Activated CD8-positive, alpha-beta T cell treated with anti-CD3 and anti-CD28 coated beads for 36 hours (primary cell): ENCODE data around the gene FGD1. TPM values are rescaled to one million over a fixed set of nuclear protein-coding genes. Genes with fewer than 3 reads are reported as not detected.
"Not testable (repeated sequence)": the region's sequence is repeated elsewhere in the genome, so short reads cannot be mapped to it uniquely, and the experiment has no call there.

ENCODE experiments used
- ATAC-seq: fragments of 200-7000 bp; cut with Tn5 transposase; one replicate; pipeline ENCODE4 v1.10.0; 2021; ENCODE audit warnings: mild to moderate bottlenecking, moderate library complexity
- CTCF ChIA-PET: fragments of 350-600 bp; sonication (Branson Sonifier 250); formaldehyde crosslinking; loops from one replicate; lab custom pipeline; 2021; ENCODE audit warnings: antibody characterized with exemption; lab: Charles Lee
- POLR2A ChIA-PET: fragments of 350-600 bp; sonication (Branson Sonifier 250); formaldehyde crosslinking; loops from one replicate; lab custom pipeline; 2021; ENCODE audit warnings: antibody characterized with exemption; lab: Charles Lee
- DNase-seq: peaks from one replicate; pipeline ENCODE4 v3.0.0-alpha.2; 2020
- H3K27ac Mint-ChIP-seq: one replicate; pipeline ENCODE4 v1.8.0; 2021; ENCODE audit warnings: mild to moderate bottlenecking, mixed read lengths
- H3K27me3 Mint-ChIP-seq: one replicate; pipeline ENCODE4 v1.8.0; 2021; ENCODE audit warnings: mixed read lengths
- H3K36me3 Mint-ChIP-seq: one replicate; pipeline ENCODE4 v1.8.0; 2021; ENCODE audit warnings: low read depth, mixed read lengths
- H3K4me1 Mint-ChIP-seq: one replicate; pipeline ENCODE4 v1.8.0; 2021; ENCODE audit warnings: low read depth, mixed read lengths
- H3K4me3 Mint-ChIP-seq: one replicate; pipeline ENCODE4 v1.8.0; 2021; ENCODE audit warnings: mild to moderate bottlenecking, moderate library complexity, mixed read lengths
- H3K9me3 Mint-ChIP-seq: one replicate; pipeline ENCODE4 v1.8.0; 2021; ENCODE audit warnings: mixed read lengths
- CTCF ChIP-seq: fragments of 200-600 bp; IDR thresholded peaks from one replicate; pipeline ENCODE4 v1.8.0; 2022; ENCODE audit warnings: antibody characterized with exemption, mild to moderate bottlenecking
- intact Hi-C: fragments of 100-400 bp; cut with micrococcal nuclease; formaldehyde crosslinking; loops from one replicate; pipeline ENCODE4 v1.10.0; 2022
- total RNA-seq, 2 experiments: library from RNA; stranded (reverse); gene quantifications; one replicate each; pipeline ENCODE4 v1.2.3, GENCODE V29; 2021

The FGD1 gene
- total RNA-seq: under 1 TPM; 0.07 TPM

GRCh38 chrX:54495814-54496516 is at the start of gene FGD1:
FGD1 (minus strand) TSS chrX:54496234; CDS start chrX:54495432, 802 bp downstream.
- intact Hi-C loops: no loop called here
- Mint-ChIP-seq H3K36me3 (no peaks in the 10 kb centered on the region), H3K27me3 (peaks cover 25% of the 10 kb centered on the region), H3K4me3 (peak within 1 kb of the TSS; percentile 54), H3K9me3 (no peaks in the 10 kb centered on the region), H3K27ac (no peak within 1 kb of the TSS), H3K4me1 (peaks cover 2% of the 10 kb centered on the region)
- TF ChIP-seq CTCF: no peak
- ATAC-seq: peak; percentile 61
- ChIA-PET CTCF (no interaction called here), POLR2A (no interaction called here)
- DNase-seq: peak; percentile 34

GRCh38 chrX:54542239-54542638 is 46.2 kb upstream of the FGD1 start:
- intact Hi-C loops, DNase-seq, CTCF ChIA-PET, H3K27me3 Mint-ChIP-seq, H3K27ac Mint-ChIP-seq, H3K4me1 Mint-ChIP-seq, H3K4me3 Mint-ChIP-seq, H3K9me3 Mint-ChIP-seq, ATAC-seq: not testable (repeated sequence)
- peaks cover 42% of the 10 kb centered on the region for H3K36me3 Mint-ChIP-seq
- POLR2A ChIA-PET: interaction anchor here (2.1 kb wide), 1 partner anchor 11 kb away, joined by 6 read pairs; no protein-coding TSS in a partner anchor

GRCh38 chrX:54540289-54540688 is 44.3 kb upstream of the FGD1 start:
- Mint-ChIP-seq H3K27me3 (no peaks in the 10 kb centered on the region), H3K36me3 (peaks cover 39% of the 10 kb centered on the region), H3K4me3 (no peak overlapping the region), H3K27ac (no peak overlapping the region), H3K9me3 (no peaks in the 10 kb centered on the region), H3K4me1 (peaks cover 4% of the 10 kb centered on the region)
- ChIA-PET POLR2A (interaction anchor here (1.2 kb wide), 1 partner anchor 8 kb away, joined by 5 read pairs; no protein-coding TSS in a partner anchor), CTCF (no interaction called here)
- intact Hi-C loops: no loop called here
- ATAC-seq (no peak), DNase-seq (no peak)
- TF ChIP-seq CTCF: no peak

- intact Hi-C loops: no loop called here
- Mint-ChIP-seq H3K36me3 (peaks cover 43% of the 10 kb centered on the region), H3K4me1 (peaks cover 30% of the 10 kb centered on the region)
Measured at GRCh38 chrX:54534271-54534670, 38.2 kb upstream of the FGD1 start.

GRCh38 chrX:54530357-54530900 is 34.4 kb upstream of the FGD1 start:
- ChIA-PET POLR2A (interaction anchor here (0.7 to 1.6 kb wide), 4 partner anchors 11 to 636 kb away, joined by 3 to 6 read pairs (median 4); no protein-coding TSS in a partner anchor), CTCF (no interaction called here)
- H3K36me3 Mint-ChIP-seq: peaks cover 43% of the 10 kb centered on the region
- no peak for DNase-seq
- no peaks in the 10 kb centered on the region for H3K27me3 Mint-ChIP-seq
- intact Hi-C loops: no loop called here
- TF ChIP-seq CTCF: no peak
- peak; percentile 14 for ATAC-seq
- peak overlapping the region; percentile 94 for H3K4me3 Mint-ChIP-seq
- peaks cover 31% of the 10 kb centered on the region for H3K4me1 Mint-ChIP-seq
- peak overlapping the region; percentile 98 for H3K27ac Mint-ChIP-seq
- H3K9me3 Mint-ChIP-seq: peaks cover 5% of the 10 kb centered on the region

More at GRCh38 chrX:54534271-54534670, 38.2 kb upstream of the FGD1 start:
- ChIA-PET CTCF (interaction anchor here (1.0 kb wide), 1 partner anchor 10 kb away, joined by 3 read pairs; no protein-coding TSS in a partner anchor), POLR2A (no interaction called here)
- H3K27me3 Mint-ChIP-seq: no peaks in the 10 kb centered on the region
- no peak for TF ChIP-seq CTCF
- H3K27ac Mint-ChIP-seq: peak overlapping the region; percentile 44
- DNase-seq: no peak
- peak overlapping the region; percentile 41 for H3K4me3 Mint-ChIP-seq
- no peaks in the 10 kb centered on the region for H3K9me3 Mint-ChIP-seq
- ATAC-seq: no peak
